GM12801 (cell line): ENCODE results near the gene MRPL52.
A peak's percentile ranks its signal among the peaks of the same experiment; 100 is the strongest.

Experiments
- TF ChIP-seq, protein P1 (sequence below): IDR thresholded peaks from one replicate; pipeline ENCODE4 v1.5.1; 2011; ENCODE audit warnings: control low read depth; ENCODE audit not compliant: insufficient read length; ENCODE audit errors: extremely low read depth

MRPL52 gene

DNA sequence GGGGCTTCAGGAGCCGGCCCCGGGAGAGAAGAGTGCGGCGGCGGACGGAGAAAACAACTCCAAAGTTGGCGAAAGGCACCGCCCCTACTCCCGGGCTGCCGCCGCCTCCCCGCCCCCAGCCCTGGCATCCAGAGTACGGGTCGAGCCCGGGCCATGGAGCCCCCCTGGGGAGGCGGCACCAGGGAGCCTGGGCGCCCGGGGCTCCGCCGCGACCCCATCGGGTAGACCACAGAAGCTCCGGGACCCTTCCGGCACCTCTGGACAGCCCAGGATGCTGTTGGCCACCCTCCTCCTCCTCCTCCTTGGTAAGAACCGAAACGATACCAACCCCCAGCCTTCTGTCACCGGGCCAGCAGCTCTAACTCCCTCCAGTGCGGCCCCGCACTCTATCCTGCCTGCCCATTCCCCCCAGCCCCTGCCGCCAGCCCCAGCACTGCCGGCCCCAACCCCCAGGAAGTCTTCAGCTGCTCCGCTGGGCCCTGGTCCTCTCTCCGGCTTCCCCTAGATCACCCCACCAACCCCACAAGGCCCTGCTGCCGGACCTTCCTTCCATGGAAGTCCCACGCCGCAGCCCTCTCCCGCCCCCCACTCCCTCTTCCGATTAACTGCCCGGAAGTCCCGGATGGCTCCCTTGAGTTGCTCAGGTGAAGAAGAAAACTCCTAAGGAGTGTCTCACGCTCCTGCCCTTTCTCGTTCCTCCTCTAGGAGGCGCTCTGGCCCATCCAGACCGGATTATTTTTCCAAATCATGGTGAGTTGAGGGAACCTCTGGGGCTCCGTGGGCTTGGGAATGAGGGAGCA is 42.5 kb downstream of the MRPL52 start:
- TF ChIP-seq, protein P1, sequence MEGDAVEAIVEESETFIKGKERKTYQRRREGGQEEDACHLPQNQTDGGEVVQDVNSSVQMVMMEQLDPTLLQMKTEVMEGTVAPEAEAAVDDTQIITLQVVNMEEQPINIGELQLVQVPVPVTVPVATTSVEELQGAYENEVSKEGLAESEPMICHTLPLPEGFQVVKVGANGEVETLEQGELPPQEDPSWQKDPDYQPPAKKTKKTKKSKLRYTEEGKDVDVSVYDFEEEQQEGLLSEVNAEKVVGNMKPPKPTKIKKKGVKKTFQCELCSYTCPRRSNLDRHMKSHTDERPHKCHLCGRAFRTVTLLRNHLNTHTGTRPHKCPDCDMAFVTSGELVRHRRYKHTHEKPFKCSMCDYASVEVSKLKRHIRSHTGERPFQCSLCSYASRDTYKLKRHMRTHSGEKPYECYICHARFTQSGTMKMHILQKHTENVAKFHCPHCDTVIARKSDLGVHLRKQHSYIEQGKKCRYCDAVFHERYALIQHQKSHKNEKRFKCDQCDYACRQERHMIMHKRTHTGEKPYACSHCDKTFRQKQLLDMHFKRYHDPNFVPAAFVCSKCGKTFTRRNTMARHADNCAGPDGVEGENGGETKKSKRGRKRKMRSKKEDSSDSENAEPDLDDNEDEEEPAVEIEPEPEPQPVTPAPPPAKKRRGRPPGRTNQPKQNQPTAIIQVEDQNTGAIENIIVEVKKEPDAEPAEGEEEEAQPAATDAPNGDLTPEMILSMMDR: peak; percentile 65

- TF ChIP-seq, protein P1: no peak
Measured at GRCh38 chr14:22872833-22873520, 43.3 kb downstream of the MRPL52 start.

- TF ChIP-seq, protein P1: no peak
Measured at GRCh38 chr14:22875003-22875747, 45.5 kb downstream of the MRPL52 start.

GRCh38 chr14:22875748-22876319 is 46.1 kb downstream of the MRPL52 start:
- TF ChIP-seq, protein P1: no peak

DNA sequence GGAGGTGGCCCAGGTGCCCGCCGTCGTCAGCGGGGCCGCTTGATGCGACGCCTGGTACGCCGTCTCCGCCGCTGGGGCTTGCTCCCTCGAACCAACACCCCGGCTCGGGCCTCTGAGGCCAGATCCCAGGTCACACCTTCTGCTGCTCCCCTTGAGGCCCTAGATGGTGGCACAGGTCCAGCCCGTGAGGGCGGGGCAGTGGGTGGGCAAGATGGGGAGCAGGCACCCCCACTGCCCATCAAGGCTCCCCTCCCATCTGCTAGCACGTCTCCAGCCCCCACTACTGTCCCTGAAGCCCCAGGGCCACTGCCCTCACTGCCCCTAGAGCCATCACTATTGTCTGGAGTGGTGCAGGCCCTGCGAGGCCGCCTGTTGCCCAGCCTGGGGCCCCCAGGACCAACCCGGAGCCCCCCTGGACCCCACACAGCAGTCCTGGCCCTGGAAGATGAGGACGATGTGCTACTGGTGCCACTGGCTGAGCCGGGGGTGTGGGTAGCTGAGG is 47.4 kb downstream of the MRPL52 start:
- TF ChIP-seq, protein P1: no peak

DNA sequence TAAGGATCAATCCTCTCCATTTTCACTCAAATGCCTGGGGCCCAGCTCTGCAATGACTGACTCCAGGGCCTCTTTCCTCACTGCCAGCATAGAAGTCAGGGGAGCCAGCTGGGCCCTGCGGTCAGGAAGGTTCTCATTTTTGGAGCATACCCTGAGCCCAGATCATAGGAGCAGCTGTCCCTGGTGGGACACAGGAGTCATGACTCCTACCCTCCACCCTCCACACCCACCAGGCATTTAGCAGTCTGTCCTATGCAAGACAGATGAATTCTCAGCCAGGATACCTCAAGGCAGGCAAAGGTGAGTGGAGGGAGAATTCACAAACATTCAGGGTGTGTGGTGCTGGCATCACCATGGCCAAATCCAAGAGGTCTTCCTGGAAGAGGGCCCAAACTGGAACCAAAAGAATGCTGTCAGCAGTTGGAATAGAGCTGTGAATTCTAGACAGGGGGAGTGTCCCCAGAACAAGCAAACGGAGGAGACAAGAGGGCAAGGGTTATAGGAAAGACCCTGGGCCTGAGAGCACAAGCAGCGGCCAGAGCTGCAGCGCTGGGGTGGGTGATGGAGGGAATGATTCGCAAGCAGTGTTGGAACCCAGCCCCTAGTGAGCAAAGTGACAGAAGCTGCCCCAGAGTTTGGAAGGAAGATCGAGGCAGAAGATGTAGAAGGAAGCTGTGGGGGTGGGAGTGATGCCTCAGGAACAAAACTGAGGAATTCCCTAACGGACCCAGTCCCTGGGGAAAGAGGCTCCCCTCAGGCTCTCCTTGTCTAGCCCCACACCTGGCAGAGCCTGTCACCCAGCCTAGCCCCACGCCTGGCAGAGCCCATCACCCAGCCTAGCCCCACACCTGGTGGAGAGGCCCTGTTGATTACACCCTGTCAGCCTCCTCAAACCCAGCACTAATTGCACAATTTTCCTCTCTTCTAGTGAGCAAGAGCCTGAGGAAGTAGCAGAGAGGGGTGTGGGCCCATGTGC is 48.9 kb downstream of the MRPL52 start:
- TF ChIP-seq, protein P1: no peak
